Endothelial cell of umbilical vein (primary cell): ENCODE measurements around the gene SLC9B1. TPM values are rescaled to one million over a fixed set of nuclear protein-coding genes. Genes with fewer than 3 reads are reported as not detected.

Source experiments
- BruUV-seq: library from RNA; stranded (reverse); fragments of 400-500 nt; replicated peaks from 2 replicates; lab custom pipeline; 2021; lab: Mats Ljungman, UMichigan
- CTCF ChIA-PET: fragments of 300-600, 350-600 bp; sonication (Branson Sonifier 250); formaldehyde crosslinking; loops from one replicate; lab custom pipeline; 2021; ENCODE audit warnings: antibody characterized with exemption, inconsistent platforms; lab: Charles Lee
- POLR2A ChIA-PET: fragments of 300-600, 350-600 bp; sonication (Branson Sonifier 250); formaldehyde crosslinking; loops from one replicate; lab custom pipeline; 2021; ENCODE audit warnings: antibody characterized with exemption, inconsistent platforms; lab: Charles Lee
- DNase-seq: peaks from one replicate; pipeline ENCODE4 v3.0.0-alpha.2; 2011; ENCODE audit warnings: low read depth, low spot score
- FAIRE-seq: peaks from 2 replicates; lab custom pipeline; 2011; peaks lifted over from hg19 to GRCh38; lab: Jason Lieb, UNC
- H2AFZ ChIP-seq: 2 replicates; pipeline ENCODE4 v1.6.0; 2012; ENCODE audit warnings: low read depth, low read length, control low read depth, inconsistent platforms
- H3K27ac ChIP-seq: 2 replicates; pipeline ENCODE4 v1.5.1; 2011; ENCODE audit warnings: low read depth, mild to moderate bottlenecking, control low read depth, low read length, moderate library complexity; ENCODE audit not compliant: insufficient read depth
- H3K27me3 ChIP-seq, 2 experiments: 2 replicates each; pipeline versions ENCODE4 v1.6.0 to v1.6.1; 2011; ENCODE audit warnings: low read length in 2 of 2, mixed read lengths in 1 of 2; ENCODE audit not compliant: control insufficient read depth in 2 of 2, insufficient read depth in 2 of 2
- H3K36me3 ChIP-seq, 2 experiments: 2 replicates in 1 of 2; 3 replicates in 1 of 2; pipeline ENCODE4 v1.5.1; 2011; ENCODE audit warnings: low read length in 2 of 2, mild to moderate bottlenecking in 1 of 2, moderate library complexity in 1 of 2; ENCODE audit not compliant: control insufficient read depth in 2 of 2, insufficient read depth in 2 of 2; ENCODE audit errors: extremely low read depth in 1 of 2
- H3K4me1 ChIP-seq: 3 replicates; pipeline ENCODE4 v1.5.1; 2011; ENCODE audit warnings: mild to moderate bottlenecking, low read length; ENCODE audit not compliant: control insufficient read depth, insufficient read depth; ENCODE audit errors: extremely low read depth
- H3K4me2 ChIP-seq: 2 replicates; pipeline ENCODE4 v1.6.1; 2011; ENCODE audit warnings: low read length, control low read depth, mixed read lengths; ENCODE audit not compliant: insufficient read depth
- H3K4me3 ChIP-seq, 3 experiments: fragments of 200-600 bp in 1 of 3; sonication (generic), shearing (Covaris generic) in 1 of 3; replicated peaks in 1 of 3; 2 replicates each; pipeline ENCODE4 v1.5.1; 2011 to 2016; ENCODE audit warnings: control low read depth in 3 of 3, low read length in 3 of 3, mild to moderate bottlenecking in 2 of 3, inconsistent platforms in 1 of 3, low read depth in 1 of 3, moderate library complexity in 1 of 3; ENCODE audit not compliant: insufficient read depth in 1 of 3
- H3K79me2 ChIP-seq: 2 replicates; pipeline ENCODE4 v1.6.0; 2012; ENCODE audit warnings: low read length, inconsistent platforms; ENCODE audit not compliant: control insufficient read depth, insufficient read depth
- H3K9ac ChIP-seq: replicated peaks from 2 replicates; pipeline ENCODE3; 2011; ENCODE audit warnings: low read length, control low read depth; ENCODE audit not compliant: insufficient read depth; ENCODE audit errors: extremely low read depth
- H3K9me1 ChIP-seq: replicated peaks from 3 replicates; pipeline ENCODE4 v1.6.0; 2011; ENCODE audit warnings: mild to moderate bottlenecking, low read length; ENCODE audit not compliant: control insufficient read depth, insufficient read depth; ENCODE audit errors: extremely low read depth
- H3K9me3 ChIP-seq: replicated peaks from 2 replicates; pipeline ENCODE4 v1.5.1; 2012; ENCODE audit warnings: low read length, inconsistent platforms; ENCODE audit not compliant: control insufficient read depth, insufficient read depth
- H4K20me1 ChIP-seq: replicated peaks from 2 replicates; pipeline ENCODE3; 2011; ENCODE audit warnings: mild to moderate bottlenecking, low read length; ENCODE audit not compliant: control insufficient read depth, insufficient read depth; ENCODE audit errors: extremely low read depth
- CTCF ChIP-seq, 2 donors: IDR thresholded peaks; 1 replicate in 1 of 2; 2 replicates in 1 of 2; pipeline ENCODE4 v1.5.1; 2011; ENCODE audit warnings: low read length in 2 of 2, mild to moderate bottlenecking in 2 of 2, moderate library complexity in 2 of 2, control low read depth in 1 of 2, inconsistent platforms in 1 of 2, low read depth in 1 of 2; ENCODE audit not compliant: insufficient read depth in 1 of 2; ENCODE audit errors: extremely low read depth in 1 of 2
- EZH2 ChIP-seq: IDR thresholded peaks from 2 replicates; pipeline ENCODE4 v1.6.1; 2012; ENCODE audit warnings: borderline replicate concordance, low read depth, mild to moderate bottlenecking, moderate library complexity, low read length, inconsistent platforms; ENCODE audit not compliant: severe bottlenecking
- FOS ChIP-seq: IDR thresholded peaks from 2 replicates; pipeline ENCODE4 v1.6.1; 2011; ENCODE audit warnings: mild to moderate bottlenecking, low read length, moderate library complexity, borderline replicate concordance; ENCODE audit not compliant: insufficient read depth
- GATA2 ChIP-seq: IDR thresholded peaks from 2 replicates; pipeline ENCODE4 v1.7.0; 2011; ENCODE audit warnings: low read depth, mild to moderate bottlenecking, moderate library complexity, mixed read lengths, low read length; ENCODE audit not compliant: insufficient read length, insufficient read depth
- JUN ChIP-seq: IDR thresholded peaks from 2 replicates; pipeline ENCODE4 v1.6.1; 2011; ENCODE audit warnings: borderline replicate concordance, low read depth; ENCODE audit not compliant: insufficient read length, insufficient read depth
- MAX ChIP-seq: IDR thresholded peaks from 2 replicates; pipeline ENCODE4 v1.6.1; 2011; ENCODE audit not compliant: insufficient read depth, insufficient read length
- MYC ChIP-seq: IDR thresholded peaks from one replicate; pipeline ENCODE4 v1.6.1; 2011; ENCODE audit warnings: mild to moderate bottlenecking, low read depth, low read length
- POLR2A ChIP-seq: IDR thresholded peaks from 2 replicates; pipeline ENCODE4 v1.6.1; 2012; ENCODE audit warnings: low read depth, mild to moderate bottlenecking, control low read depth, low read length
- POLR2AphosphoS5 ChIP-seq: IDR thresholded peaks from 2 replicates; pipeline ENCODE4 v1.6.1; 2012; ENCODE audit warnings: low read depth, mild to moderate bottlenecking, control low read depth, low read length, moderate library complexity; ENCODE audit not compliant: insufficient read depth
- dilution Hi-C: fragments of 300-500 bp; cut with MboI; formaldehyde crosslinking; loops from one replicate; pipeline ENCODE4 v1.15.0; 2019; ENCODE audit warnings: low sequenced_read_pairs; ENCODE audit not compliant: extremely low pct_ligation_motif_present
- intact Hi-C: fragments of 100-400 bp; cut with micrococcal nuclease; formaldehyde crosslinking; loops from one replicate; pipeline ENCODE4 v1.10.0; 2022
- polyA plus RNA-seq, 4 experiments: library from polyadenylated mRNA; depleted of rRNA in 3 of 4; stranded (reverse) in 3 of 4; unstranded in 1 of 4; fragments of >200 nt; gene quantifications; 2 replicates each; pipeline versions ENCODE4 v1.2.1 to v1.2.3, GENCODE V29; 2011 to 2012; ENCODE audit warnings: missing spikeins in 1 of 4
- total RNA-seq: library from RNA; stranded (reverse); gene quantifications from 2 replicates; pipeline ENCODE4 v1.2.3, GENCODE V29; 2021

Gene SLC9B1
- total and polyA plus RNA-seq, 2 donors (not counting 3 experiments of a cell fraction or from before 2014, with no cell fraction given) = 0.19 to 0.49 TPM

GRCh38 chr4:103029300-103029699, 9.8 kb upstream of the SLC9B1 start:
- Histone ChIP-seq H3K4me2 (no peak overlapping the region), H3K79me2 (no peaks in the 10 kb centered on the region), H3K4me3 (no peak overlapping the region), H2AFZ (no peak overlapping the region), H3K27me3 (no peaks in the 10 kb centered on the region), H3K9ac (no peak overlapping the region), H3K27ac (no peak overlapping the region), H3K9me3 (no peaks in the 10 kb centered on the region), H4K20me1 (no peaks in the 10 kb centered on the region), H3K9me1 (no peaks in the 10 kb centered on the region), H3K4me1 (no peaks in the 10 kb centered on the region), H3K36me3 (no peaks in the 10 kb centered on the region)
- CTCF ChIA-PET = interaction anchor here (1.0 kb wide), 2 partner anchors 12 to 18 kb away, joined by 3 to 4 read pairs; no protein-coding TSS in a partner anchor
- POLR2A ChIA-PET = no interaction called here
- dilution Hi-C loops = no loop called here
- intact Hi-C loops = no loop called here
- no TSS peak for BruUV-seq
- DNase-seq (no peak), FAIRE-seq (no peak)
- TF ChIP-seq CTCF (IDR thresholded peaks at IDR 0.05; ENCODE audit: extremely low read depth in 1 of 2, insufficient read depth in 1 of 2, low read depth in 1 of 2, low read length in 2 of 2) = no peak
- TF ChIP-seq MAX = no peak
- no peak for TF ChIP-seq POLR2AphosphoS5
- TF ChIP-seq JUN = no peak
- no peak for TF ChIP-seq POLR2A
- no peak for TF ChIP-seq EZH2
- no peak for TF ChIP-seq GATA2
- no peak for TF ChIP-seq MYC
- no peak for TF ChIP-seq FOS
